HEK293T (cell line): ENCODE data around the gene TPCN1.

Source experiments
- CTCF ChIA-PET: fragments of 350-600 bp; formaldehyde crosslinking; extraction: SDS; loops from one replicate; lab custom pipeline; 2021; ENCODE audit warnings: antibody characterized with exemption, inconsistent platforms; lab: Yijun Ruan, JAX
- POLR2A ChIA-PET: fragments of 350-600 bp; formaldehyde crosslinking; extraction: SDS; loops from one replicate; lab custom pipeline; 2020; ENCODE audit warnings: antibody characterized with exemption, inconsistent platforms; lab: Yijun Ruan, JAX
- DNase-seq: peaks from one replicate; pipeline ENCODE4 v3.0.0; 2012; ENCODE audit warnings: mixed read lengths; ENCODE audit errors: extremely low spot score
- ARNT ChIP-seq: fragments of 450-650 bp; IDR thresholded peaks from 2 replicates; pipeline ENCODE4 v1.6.1; 2017; ENCODE audit warnings: mild to moderate bottlenecking
- BHLHE40 ChIP-seq: fragments of 450-650 bp; IDR thresholded peaks from 2 replicates; pipeline ENCODE4 v1.6.1; 2016; ENCODE audit warnings: mild to moderate bottlenecking, moderate library complexity, borderline replicate concordance
- CTBP1 ChIP-seq: fragments of 450-650 bp; IDR thresholded peaks from 2 replicates; pipeline ENCODE4 v1.6.1; 2016; ENCODE audit warnings: borderline replicate concordance
- ELF4 ChIP-seq: fragments of 450-650 bp; IDR thresholded peaks from 2 replicates; pipeline ENCODE4 v1.6.1; 2017; ENCODE audit warnings: antibody characterized with exemption
- FOXA1 ChIP-seq: fragments of 450-650 bp; IDR thresholded peaks from 2 replicates; pipeline ENCODE4 v1.6.1; 2016; ENCODE audit warnings: mild to moderate bottlenecking
- FOXK2 ChIP-seq: fragments of 450-650 bp; IDR thresholded peaks from 2 replicates; pipeline ENCODE4 v1.6.1; 2016; ENCODE audit warnings: mild to moderate bottlenecking
- FOXM1 ChIP-seq: fragments of 450-650 bp; IDR thresholded peaks from 2 replicates; pipeline ENCODE4 v1.6.1; 2017; ENCODE audit warnings: mild to moderate bottlenecking, borderline replicate concordance
- HDGF ChIP-seq: fragments of 450-650 bp; IDR thresholded peaks from 2 replicates; pipeline ENCODE4 v1.6.1; 2017; ENCODE audit warnings: antibody characterized with exemption, borderline replicate concordance
- L3MBTL2 ChIP-seq: fragments of 450-650 bp; conservative IDR thresholded peaks from 2 replicates; pipeline ENCODE4 v1.6.1; 2016; ENCODE audit warnings: mild to moderate bottlenecking
- LEF1 ChIP-seq: fragments of 450-650 bp; IDR thresholded peaks from 2 replicates; pipeline ENCODE4 v1.6.1; 2017; ENCODE audit warnings: mild to moderate bottlenecking, borderline replicate concordance
- NFRKB ChIP-seq: fragments of 450-650 bp; IDR thresholded peaks from 2 replicates; pipeline ENCODE4 v1.6.1; 2016; ENCODE audit warnings: mild to moderate bottlenecking, moderate library complexity
- PKNOX1 ChIP-seq: fragments of 450-650 bp; IDR thresholded peaks from 2 replicates; pipeline ENCODE4 v1.6.1; 2016
- SP1 ChIP-seq: fragments of 450-650 bp; IDR thresholded peaks from 2 replicates; pipeline ENCODE4 v1.6.1; 2017
- SUZ12 ChIP-seq: fragments of 450-650 bp; IDR thresholded peaks from 2 replicates; pipeline ENCODE4 v1.6.1; 2016; ENCODE audit warnings: mild to moderate bottlenecking
- TARDBP ChIP-seq: fragments of 450-650 bp; IDR thresholded peaks from 2 replicates; pipeline ENCODE4 v1.6.1; 2016
- ZNF384 ChIP-seq: fragments of 450-650 bp; IDR thresholded peaks from 2 replicates; pipeline ENCODE4 v1.6.1; 2016

Gene TPCN1

GRCh38 chr12:113263431-113263963 lies 42.2 kb downstream of the TPCN1 start:
- POLR2A ChIA-PET: no interaction called here
- no peak for DNase-seq
- TF ChIP-seq TARDBP: no peak
- TF ChIP-seq SUZ12: no peak
- TF ChIP-seq FOXA1: no peak
- TF ChIP-seq CTBP1: no peak
- no peak for TF ChIP-seq PKNOX1
- no peak for TF ChIP-seq LEF1
- no peak for TF ChIP-seq ARNT
- TF ChIP-seq SP1: no peak
- TF ChIP-seq BHLHE40: no peak
- no peak for TF ChIP-seq FOXK2
- no peak for TF ChIP-seq FOXM1
- TF ChIP-seq ELF4: no peak
- no peak for TF ChIP-seq ZNF384
- no peak for TF ChIP-seq NFRKB
- TF ChIP-seq HDGF: no peak
- no peak for TF ChIP-seq L3MBTL2
- CTCF ChIA-PET: no interaction called here

GRCh38 chr12:113266106-113266895 lies 45.0 kb downstream of the TPCN1 start:
- TF ChIP-seq ELF4 (no peak), BHLHE40 (no peak)
- DNase-seq: no peak
- ChIA-PET POLR2A (no interaction called here), CTCF (no interaction called here)

- TF ChIP-seq HDGF (no peak), NFRKB (no peak), SP1 (no peak), LEF1 (no peak)
- DNase-seq: no peak
- ChIA-PET CTCF (no interaction called here), POLR2A (no interaction called here)
Measured at GRCh38 chr12:113267621-113268020, 46.4 kb downstream of the TPCN1 start.

DNA sequence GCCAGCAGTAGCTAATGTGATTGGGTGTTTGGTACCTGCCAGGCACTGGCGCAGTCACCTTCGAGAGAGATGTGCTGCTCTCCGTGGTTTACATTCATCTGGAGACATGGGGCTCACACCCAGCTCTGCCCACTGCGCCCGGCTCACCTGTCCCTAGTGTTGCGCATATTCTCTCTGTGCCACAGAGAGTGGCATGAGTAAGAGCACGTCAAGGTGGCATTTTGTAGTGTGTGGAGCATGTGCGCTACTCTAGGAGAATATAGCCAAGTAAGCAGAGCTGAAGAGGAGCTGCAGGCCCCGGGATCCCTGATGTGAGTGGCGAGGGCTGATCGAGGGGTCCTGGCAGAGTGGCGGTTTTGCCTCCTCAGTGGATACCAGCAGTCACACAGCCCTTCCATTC lies 46.9 kb downstream of the TPCN1 start:
- DNase-seq: no peak
- ChIA-PET CTCF (no interaction called here), POLR2A (no interaction called here)
- TF ChIP-seq SP1 (no peak), FOXA1 (no peak), HDGF (no peak), CTBP1 (no peak), ARNT (no peak), FOXM1 (no peak), L3MBTL2 (no peak), TARDBP (no peak), FOXK2 (no peak), ZNF384 (no peak), LEF1 (no peak), NFRKB (no peak), BHLHE40 (no peak), ELF4 (no peak), PKNOX1 (no peak)

- TF ChIP-seq CTBP1 (no peak), SUZ12 (no peak), SP1 (no peak), ZNF384 (no peak), ARNT (no peak), L3MBTL2 (no peak), HDGF (no peak), ELF4 (no peak), NFRKB (no peak), PKNOX1 (no peak), FOXK2 (no peak), FOXM1 (no peak)
- ChIA-PET POLR2A (no interaction called here), CTCF (no interaction called here)
- DNase-seq: no peak
Measured at GRCh38 chr12:113268621-113269020, 47.4 kb downstream of the TPCN1 start.

- TF ChIP-seq ARNT: no peak
- TF ChIP-seq NFRKB: no peak
- no peak for TF ChIP-seq ELF4
- no peak for TF ChIP-seq SP1
- no peak for TF ChIP-seq FOXA1
- TF ChIP-seq CTBP1: no peak
- no peak for TF ChIP-seq SUZ12
- no peak for TF ChIP-seq PKNOX1
- no peak for TF ChIP-seq ZNF384
- TF ChIP-seq TARDBP: no peak
- no peak for TF ChIP-seq FOXM1
- TF ChIP-seq HDGF: no peak
- no peak for TF ChIP-seq FOXK2
- TF ChIP-seq BHLHE40: no peak
- no peak for TF ChIP-seq LEF1
- no peak for TF ChIP-seq L3MBTL2
- ChIA-PET POLR2A (no interaction called here), CTCF (no interaction called here)
- DNase-seq: no peak
Measured at GRCh38 chr12:113269257-113269943, 48.1 kb downstream of the TPCN1 start.
